ENCODE measurements around the gene FJX1. TPM values are rescaled to one million over a fixed set of nuclear protein-coding genes. Genes with fewer than 3 reads are reported as not detected.

Gene FJX1
- total RNA-seq: 50.5 and 71.3 TPM in 2 replicates

GRCh38 chr11:35617687-35618496 lies at the start of gene FJX1:
TSS of gene FJX1 (plus strand) at chr11:35618460. CDS start at chr11:35618637, 177 bp downstream.

GRCh38 chr11:35662649-35663407 lies 44.6 kb downstream of the FJX1 start, which contains the start of gene TRIM44:
TSS of gene TRIM44 (plus strand) at chr11:35662775. CDS start at chr11:35663112, 337 bp downstream.

Other genes with a start within 250 kb of the FJX1 start
- gene SLC1A2, start 198.9 kb upstream of the FJX1 start, total RNA-seq: 0.24 TPM in 1 of 2 replicates, not detected in the other
- 2.6 and 5.8 TPM in 2 replicates for gene PAMR1, start 92.8 kb upstream of the FJX1 start, total RNA-seq
- gene TRIM44, start 44.3 kb downstream of the FJX1 start, total RNA-seq: 4.8 and 22.6 TPM in 2 replicates

Data from tracheal epithelial cell (primary cell).